Measurements from ENCODE around the gene CNN2.
A peak's percentile ranks its signal among the peaks of the same experiment; 100 is the strongest.

CNN2 gene

DNA sequence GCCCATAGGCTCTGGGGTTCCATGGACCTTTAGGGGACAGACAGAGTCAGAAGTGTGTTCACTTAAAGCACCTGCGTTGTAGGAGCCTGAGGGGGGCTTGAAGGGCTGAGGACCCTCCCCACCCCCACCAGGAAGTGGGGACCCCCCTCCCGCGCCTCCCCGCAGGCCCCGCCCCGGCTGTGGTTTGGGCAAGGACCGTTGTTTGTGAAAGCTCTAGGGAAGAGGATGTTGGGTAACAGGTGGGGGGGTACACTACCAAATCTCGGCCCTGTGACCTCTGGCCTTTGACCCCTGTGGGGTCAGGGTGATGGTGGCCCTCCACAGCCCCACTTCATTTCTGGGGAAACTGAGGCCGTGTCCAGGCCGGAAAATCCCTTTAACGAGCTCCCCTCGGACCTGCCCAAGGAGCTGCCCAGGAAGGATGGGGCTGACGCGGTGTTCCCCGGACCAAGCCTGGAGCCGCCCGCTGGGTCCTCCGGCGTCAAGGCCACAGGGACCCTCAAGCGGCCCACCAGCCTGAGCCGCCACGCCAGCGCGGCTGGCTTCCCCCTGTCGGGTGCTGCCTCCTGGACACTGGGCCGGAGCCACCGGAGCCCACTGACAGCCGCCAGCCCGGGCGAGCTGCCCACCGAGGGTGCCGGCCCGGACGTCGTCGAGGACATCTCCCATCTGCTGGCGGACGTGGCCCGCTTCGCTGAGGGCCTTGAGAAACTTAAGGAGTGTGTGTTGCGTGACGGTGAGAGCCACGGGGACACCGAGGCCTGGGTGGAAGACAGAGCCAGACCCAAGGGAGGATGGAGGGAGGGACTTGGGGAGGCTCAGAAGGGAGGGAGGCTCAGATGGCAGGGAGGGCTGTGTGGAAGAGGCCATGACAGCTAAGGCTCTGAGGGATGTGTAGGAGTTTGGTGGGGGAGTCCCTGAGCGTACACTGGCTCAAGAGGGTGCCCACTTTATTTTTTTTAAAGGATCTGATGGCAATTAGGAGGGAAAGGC is 41.9 kb downstream of the CNN2 start:
- no peak for DNase-seq

DNA sequence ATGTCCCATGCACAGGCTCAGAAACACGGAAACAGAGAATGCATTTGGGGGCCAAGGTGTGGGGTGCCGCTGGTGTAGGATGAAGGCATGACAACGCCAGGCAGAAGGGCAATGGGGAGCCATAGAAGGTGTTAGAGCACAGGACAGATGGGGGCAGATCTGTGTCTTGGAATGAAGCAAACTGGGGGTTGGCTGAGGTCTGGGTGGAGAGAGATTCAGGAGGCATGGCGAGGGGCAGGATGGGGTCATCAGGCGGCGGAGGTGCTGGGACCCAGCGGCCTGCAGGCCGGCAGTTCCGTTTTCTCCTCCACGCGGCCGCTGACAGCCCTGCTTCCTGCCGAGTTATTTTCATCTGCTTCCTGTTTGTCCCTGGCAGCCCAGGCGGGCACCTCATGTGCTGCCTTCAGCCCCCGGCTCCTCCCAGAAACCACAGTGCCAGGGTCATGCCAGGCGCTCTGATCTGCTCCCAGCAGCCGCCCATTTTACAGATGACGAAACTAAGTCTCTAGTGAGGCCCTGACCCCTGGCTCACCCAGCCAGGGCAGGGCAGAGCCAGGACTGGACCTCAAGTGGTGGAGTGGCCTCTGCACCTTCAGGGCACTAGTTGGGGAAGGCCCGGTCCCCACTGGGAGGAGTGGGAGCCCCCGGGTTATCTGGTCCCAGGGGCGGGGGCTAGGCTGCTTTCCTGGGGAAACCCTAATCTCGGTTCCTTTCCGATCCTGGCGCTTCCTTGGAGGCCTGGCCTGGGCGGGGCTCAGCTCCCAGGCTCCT is 42.8 kb downstream of the CNN2 start:
- no peak for DNase-seq

DNA sequence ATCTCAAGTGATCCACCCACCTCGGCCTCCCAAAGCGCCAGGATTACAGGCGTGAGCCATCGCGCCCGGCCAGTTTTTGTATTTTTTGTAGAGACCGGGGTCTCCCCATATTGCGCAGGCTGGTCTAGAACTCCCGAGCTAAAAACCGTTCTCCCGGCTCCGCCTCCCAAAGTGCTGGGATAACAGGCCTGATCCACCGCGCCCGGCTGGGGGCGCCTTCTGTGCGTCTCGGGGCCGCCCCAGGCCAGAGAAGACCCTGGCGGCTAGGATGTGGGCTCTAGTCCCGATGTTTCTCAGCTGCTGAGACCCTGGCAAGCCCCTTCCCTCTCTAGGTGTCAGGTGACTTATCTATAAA is 44.1 kb downstream of the CNN2 start:
- DNase-seq, result no peak

DNA sequence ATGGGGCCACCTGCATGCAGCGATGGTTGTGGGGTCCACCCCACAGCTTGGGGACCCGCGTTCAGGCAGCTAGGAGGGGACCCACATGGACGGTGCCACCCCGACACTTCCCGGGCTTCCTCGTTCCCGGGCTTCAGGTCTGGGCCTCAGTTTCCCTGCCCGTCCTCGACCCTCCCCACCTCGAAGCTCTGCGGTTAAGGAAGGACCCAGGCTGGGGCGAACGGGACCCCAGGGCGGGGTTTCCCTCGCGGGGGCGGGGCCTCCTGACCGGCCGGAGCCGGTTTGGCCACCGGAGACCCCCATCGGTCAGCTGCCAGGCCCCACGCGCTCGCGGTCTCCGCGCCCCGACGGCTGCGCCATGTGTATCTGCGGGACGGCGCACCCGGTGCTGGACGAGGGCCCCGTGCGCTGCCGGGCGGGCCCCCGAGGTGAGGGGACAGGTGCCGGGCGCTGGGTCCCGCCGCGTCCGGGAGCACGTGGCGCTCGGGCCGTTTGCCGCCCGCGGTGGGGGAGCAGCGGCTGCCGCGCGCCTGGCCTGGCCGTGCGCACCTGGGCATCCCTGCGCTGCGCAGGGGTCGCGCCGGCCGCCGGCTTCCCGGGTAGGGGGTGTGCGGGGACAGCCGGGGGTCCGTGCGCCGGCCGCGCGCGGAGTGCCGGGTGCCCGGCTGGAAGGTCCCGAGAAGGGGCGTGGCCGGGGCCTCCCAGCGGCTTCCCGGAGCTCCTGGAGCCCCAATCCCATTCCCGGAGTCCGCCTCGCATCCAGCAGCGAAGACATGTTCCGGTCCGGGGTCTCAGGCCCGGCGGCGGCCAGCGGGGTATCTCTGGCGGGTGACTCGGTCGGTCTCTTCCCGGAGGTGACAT is 44.8 kb downstream of the CNN2 start:
- no peak for DNase-seq

DNA sequence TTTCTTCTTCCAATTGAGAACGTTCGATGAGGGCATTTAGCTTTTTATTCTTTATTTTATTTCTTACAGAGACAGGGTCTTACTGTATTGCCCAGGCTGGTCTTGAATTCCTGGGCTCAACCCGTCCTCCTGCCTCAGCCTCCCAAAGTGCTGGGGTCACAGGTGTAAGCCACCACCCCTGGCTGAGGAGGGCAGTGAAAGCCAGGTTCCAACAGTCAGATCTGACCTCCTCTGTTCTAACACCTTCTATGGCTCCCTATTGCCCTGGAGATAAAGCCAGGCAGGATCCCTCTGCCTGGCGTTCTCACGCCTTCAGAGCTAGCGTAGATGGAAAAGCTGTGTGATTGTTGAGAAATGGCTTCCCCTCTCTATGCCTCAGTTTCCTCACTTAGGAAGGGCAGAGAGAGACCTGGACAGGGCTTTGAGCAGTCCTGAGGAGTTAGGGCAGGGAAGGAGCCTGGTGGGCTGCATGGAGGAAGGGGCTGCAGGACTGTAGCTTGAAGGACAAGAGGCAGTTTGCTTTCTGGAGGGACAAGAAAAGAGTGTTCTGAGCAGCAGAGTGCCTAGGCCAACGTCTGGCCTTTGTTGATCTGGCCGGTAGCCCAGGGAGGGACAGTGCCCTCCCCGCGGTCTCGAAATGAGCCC is 46.1 kb downstream of the CNN2 start:
- DNase-seq, result no peak

DNA sequence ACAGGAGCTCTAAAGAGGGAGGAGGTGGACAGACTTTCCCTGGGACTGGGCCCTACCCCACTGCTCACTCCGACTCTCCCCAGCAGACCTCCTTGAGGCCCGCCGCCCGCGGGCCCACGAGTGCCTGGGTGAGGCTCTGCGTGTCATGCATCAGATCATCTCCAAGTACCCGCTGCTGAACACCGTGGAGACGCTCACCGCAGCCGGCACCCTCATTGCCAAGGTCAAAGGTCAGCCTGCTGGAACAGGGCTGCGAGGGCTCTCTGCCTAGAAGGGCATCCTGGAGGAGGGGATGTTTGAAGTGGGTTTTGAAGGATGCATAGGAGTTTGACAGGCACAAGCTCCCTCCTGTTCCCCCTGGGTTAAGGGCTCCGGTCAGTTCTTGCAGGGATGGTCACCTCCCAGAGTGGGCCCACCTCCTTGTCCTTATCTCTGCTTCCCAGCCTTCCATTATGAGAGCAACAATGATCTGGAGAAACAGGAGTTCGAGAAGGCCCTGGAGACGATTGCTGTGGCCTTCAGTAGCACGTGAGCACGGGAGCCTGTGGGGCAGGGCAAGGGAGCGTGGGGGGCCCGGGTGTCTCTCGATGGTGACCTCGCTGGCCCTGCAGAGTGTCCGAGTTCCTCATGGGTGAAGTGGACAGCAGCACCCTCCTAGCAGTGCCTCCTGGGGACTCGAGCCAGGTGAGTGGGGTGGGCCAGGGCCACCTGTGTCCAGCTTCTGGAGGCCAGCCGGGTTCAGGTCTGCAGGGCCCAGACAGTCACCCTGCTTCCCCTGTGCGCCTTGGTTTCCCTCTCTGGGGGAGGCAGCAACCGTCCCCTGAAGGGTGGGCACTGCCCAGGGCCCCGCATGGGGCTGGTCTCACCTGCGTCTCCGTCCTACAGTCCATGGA is 46.9 kb downstream of the CNN2 start:
- DNase-seq, result no peak

DNA sequence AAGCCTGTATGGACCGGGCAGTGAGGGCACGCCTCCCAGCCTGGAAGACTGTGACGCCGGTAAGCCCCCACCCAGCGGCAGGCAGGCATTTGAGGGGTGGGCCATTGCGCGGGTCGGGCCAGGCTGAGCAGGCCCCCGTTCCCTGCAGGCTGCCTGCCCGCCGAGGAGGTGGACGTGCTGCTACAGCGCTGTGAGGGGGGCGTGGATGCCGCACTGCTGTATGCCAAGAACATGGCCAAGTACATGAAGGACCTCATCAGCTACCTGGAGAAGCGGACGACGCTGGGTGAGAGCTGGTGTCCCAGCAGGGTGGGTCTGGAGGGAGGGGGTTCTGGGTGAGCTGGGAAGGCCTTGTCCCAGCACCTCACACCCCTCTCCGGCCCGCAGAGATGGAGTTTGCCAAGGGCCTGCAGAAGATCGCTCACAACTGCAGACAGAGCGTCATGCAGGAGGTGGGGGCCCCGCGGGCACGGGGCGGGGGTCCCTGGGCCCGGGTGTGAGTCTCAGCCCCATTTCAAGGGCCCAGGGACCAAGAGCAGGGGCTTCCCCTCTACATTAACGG is 47.6 kb downstream of the CNN2 start:
- no peak for DNase-seq

DNA sequence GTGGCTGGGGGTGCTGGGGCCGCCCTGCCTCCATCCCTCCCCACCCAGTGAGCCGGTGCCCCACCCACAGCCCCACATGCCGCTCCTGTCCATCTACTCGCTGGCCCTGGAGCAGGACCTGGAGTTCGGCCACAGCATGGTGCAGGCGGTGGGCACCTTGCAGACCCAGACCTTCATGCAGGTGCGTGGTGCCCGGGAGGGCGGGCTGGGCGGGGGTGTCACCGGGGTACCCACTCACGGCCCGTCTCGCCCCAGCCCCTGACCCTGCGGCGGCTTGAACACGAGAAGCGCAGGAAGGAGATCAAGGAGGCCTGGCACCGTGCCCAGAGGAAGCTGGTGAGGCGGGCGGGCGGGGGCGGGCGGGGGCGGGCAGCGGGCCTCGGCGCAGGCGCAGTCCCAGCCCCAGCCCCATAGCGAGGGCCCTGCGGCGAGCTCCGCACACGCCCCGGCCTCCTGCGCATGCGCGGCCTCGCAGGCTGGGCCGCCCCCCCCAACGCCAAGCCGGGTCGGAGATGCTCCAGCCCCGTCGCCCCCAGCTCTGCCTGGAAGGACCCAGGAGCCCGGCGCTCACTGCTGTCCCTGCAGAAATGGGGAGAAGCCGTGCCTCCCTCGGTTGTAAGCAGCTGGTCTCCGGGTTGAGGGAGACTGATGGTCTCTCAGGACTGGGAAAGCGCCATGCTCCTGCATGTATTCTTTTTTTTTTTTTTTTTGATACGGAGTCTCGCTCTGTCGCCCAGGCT is 48.3 kb downstream of the CNN2 start:
- DNase-seq, result peak; percentile 87

DNA sequence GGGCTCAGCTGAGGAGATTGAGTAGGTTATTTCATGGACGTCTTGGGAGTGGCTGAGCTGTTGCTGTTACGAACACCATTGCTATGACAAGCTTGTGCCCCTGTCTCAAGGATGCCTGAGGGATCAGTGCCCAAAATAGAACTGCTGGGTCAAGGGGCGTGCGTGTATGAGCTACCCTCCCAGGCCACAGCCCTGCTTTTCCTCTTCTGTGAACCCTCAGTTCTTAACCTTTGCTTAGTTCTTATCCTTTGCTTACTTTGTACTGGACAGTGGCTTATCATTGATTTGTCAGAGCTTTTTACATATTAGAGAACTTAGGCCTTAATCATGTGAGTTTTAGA is 49.6 kb downstream of the CNN2 start:
- no peak for DNase-seq

DNA sequence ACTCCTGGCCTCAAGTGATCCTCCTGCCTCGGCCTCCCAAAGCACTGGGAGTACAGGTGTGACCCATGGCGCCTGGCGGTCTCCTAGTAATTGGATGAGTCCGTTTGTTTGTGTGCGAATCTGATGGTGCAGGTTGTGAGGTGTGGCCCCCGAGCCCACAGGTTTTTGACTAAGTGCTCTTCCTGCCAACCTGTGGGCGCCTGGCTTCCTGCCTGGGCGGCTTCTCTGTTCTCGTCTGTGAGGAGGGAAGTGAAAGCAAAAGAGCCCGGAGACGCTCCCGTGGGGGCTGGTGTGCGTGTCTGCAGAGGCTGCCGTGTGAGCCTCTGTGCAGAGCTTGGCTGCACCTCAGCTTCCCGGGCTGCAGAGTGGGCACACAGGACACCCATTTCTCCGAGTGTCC is 50.5 kb downstream of the CNN2 start:
- DNase-seq, result no peak

DNA sequence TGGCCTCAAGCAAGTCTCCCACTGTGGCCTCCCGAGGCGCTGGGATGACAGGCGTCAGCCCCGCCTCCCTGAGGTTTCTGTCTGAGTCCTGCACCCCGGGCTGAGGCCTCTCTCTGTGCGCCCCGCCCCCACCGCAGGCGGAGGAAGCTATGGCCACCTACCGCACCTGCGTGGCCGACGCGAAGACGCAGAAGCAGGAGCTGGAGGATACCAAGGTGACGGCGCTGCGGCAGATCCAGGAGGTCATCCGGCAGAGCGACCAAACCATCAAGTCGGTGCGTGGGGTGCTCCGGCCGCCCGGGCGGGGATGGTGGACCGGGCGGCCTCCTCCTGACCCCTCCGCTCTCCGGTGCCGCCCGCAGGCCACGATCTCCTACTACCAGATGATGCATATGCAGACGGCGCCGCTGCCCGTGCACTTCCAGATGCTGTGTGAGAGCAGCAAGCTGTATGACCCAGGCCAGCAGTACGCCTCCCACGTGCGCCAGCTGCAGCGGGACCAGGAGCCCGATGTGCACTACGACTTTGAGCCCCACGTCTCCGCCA is 53.2 kb downstream of the CNN2 start:
- no peak for DNase-seq

DNA sequence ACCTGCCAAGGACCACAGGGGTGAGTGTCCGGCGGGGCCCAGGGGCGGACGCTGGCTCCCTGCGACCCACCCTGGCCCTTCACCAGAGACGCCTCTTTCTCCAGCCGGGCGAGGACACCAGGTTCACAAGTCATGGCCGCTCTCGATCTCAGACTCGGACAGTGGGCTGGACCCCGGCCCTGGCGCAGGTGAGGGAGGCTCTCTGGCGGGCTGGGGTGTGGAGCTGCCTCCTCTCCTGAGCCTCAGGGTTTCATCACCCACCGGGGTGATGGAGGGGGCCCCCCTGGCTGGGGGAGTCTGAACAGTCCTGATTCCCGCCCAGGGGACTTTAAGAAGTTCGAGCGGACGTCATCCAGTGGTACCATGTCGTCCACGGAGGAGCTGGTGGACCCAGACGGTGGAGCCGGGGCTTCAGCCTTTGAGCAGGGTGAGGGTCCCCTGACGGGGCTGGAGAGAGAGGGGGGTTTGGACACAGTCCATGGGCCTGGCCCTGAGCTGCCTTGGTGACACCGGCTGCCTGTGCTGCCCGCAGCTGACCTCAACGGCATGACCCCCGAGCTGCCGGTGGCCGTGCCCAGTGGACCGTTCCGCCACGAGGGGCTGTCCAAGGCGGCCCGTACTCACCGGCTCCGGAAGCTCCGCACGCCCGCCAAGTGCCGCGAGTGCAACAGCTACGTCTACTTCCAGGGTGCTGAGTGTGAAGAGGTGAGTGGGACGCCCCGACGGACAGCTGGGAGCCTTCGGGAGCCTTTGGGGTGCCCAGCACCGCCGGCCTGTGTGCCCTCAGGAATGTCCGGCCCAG is 54.2 kb downstream of the CNN2 start:
- no peak for DNase-seq

DNA sequence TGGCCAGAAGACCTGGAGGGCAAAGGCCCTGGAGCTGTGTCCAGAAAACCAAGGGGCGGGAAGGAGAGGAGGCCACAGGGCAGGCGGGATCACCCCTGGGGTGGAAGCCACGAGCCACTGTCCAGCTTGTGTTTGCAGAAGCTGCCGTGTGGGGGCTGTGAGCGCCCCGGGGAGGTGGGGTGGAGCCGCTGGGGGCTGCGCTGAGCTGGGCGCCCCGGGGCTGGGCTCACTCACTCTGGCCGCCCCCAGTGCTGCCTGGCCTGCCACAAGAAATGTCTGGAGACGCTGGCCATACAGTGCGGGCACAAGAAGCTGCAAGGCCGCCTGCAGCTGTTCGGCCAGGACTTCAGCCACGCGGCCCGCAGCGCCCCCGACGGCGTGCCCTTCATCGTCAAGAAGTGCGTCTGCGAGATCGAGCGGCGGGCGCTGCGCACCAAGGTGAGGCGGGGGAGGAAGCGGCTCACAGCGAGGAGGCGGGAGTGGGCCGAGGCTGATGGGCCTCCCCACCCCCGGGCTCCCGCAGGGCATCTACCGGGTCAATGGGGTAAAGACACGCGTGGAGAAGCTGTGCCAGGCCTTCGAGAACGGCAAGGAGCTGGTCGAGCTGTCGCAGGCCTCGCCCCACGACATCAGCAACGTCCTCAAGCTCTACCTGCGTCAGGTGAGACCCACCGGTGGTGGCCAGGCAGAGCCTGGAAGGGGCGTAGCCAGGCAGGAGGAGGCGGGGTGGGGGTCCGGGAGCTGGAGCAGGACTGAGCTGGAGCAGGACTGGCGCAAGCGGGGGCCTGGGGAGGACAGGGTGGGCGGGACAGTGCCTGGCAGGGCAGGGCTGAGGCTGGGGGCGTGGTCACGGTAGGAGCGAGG is 55.1 kb downstream of the CNN2 start:
- no peak for DNase-seq

DNA sequence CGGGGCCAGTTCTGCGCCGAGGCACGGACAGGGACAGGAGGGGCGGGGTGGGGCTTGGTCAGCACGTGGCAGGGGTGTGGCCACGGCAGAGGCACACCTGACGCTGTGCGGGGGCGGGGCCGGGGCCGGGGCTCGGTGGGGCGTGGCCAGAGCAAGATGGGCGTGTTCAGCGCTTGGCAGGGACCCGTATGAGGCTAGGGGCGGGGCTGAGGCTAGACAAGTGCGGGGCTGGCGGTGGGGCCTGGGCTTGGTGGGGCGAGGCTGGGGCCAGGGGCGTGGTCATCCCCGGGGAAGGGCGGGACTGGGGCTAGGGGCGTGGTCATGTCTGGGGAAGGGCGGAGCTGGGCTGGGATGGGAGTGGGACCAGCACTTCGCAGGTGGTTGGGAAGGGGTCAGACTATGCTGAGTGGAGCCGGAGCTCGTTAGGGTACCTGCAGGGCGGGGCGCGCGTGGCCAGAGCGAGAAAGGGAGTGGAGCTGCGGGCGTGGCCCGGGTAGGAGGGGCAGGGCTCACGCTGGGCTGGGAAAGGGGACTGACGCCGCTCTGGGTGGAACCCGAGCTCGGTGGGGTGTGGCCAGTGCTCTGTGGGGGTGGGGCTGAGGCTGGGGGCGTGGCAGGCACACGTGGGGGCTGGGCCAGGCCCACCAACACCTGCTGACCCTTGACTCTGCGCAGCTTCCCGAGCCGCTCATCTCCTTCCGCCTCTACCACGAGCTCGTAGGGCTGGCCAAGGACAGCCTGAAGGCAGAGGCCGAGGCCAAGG is 55.9 kb downstream of the CNN2 start:
- DNase-seq, result peak; percentile 97

DNA sequence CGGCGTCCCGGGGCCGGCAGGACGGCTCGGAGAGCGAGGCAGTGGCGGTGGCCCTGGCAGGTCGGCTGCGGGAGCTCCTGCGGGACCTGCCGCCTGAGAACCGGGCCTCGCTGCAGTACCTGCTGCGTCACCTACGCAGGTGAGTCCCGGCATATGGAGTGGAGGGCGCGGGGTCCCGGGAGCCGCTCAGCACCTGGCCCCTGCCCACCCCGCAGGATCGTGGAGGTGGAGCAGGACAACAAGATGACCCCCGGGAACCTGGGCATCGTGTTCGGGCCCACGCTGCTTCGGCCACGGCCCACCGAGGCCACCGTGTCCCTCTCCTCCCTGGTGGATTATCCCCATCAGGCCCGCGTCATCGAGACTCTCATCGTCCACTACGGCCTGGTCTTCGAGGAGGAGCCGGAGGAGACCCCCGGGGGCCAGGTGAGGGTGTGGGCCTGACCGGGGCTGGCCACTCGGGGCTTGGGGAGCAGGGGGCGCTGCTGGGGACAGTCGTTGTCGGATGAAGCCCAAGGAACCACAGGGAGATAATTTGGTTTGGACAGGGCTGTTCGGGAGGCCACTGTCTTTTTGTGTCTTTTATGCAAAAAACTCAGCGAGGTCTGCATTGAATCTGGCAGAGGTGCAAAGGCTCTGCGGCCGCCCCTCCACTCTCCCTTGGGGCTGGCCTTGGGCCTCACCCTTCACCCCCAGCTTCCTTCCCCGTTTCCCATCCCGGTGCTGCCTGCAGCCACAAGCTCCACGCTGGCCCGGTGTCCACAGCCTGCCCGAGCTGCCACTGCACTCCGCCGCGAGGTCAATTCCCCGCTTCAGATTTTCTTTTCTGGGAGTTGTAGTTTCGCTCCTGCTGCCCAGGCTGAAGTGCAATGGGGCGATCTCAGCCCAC is 56.8 kb downstream of the CNN2 start:
- DNase-seq, result no peak

All from NCI-H1105 (cell line).